ENCODE data around the gene TGM4. TPM values are rescaled to one million over a fixed set of nuclear protein-coding genes. Genes with fewer than 3 reads are reported as not detected.
A peak's percentile ranks its signal among the peaks of the same experiment; 100 is the strongest.
"Not testable (repeated sequence)": the region's sequence is repeated elsewhere in the genome, so short reads cannot be mapped to it uniquely, and the experiment has no call there.

Gene TGM4
- total and polyA plus RNA-seq, 12 donors = not detected

- ATAC-seq (no peak), DNase-seq (no peak)
- intact Hi-C loops (cut with DNase I) = no loop called here
- Histone ChIP-seq H3K27me3 (no peaks in the 10 kb centered on the region), H3K9me3 (peaks cover 0 to 5% (median 0%) of the 10 kb centered on the region in 11 donors), H3K36me3 (peaks cover 0 to 57% (median 0%) of the 10 kb centered on the region in 9 donors), H3K27ac (no peak overlapping the region), H3K4me1 (peaks cover 0 to 21% (median 8%) of the 10 kb centered on the region in 9 donors), H3K4me3 (no peak overlapping the region)
- no peak for TF ChIP-seq CTCF (IDR thresholded peaks at IDR 0.05)
- 70 to 74% methylated on average over 2 of the region's 2 CpGs for WGBS, 2 donors
Measured at GRCh38 chr3:44842376-44842775, 32.0 kb upstream of the TGM4 start.

- no peak for TF ChIP-seq CTCF (IDR thresholded peaks at IDR 0.05)
- ATAC-seq = peak; percentile 94 to 99 (median 98)
- peak in 1 of 2 donors; percentile 78 for DNase-seq
- Histone ChIP-seq H3K27me3 (no peaks in the 10 kb centered on the region), H3K4me3 (no peak overlapping the region), H3K9me3 (no peaks in the 10 kb centered on the region), H3K36me3 (peaks cover 0 to 31% (median 0%) of the 10 kb centered on the region in 9 donors), H3K4me1 (peaks cover 0 to 36% (median 10%) of the 10 kb centered on the region in 9 donors), H3K27ac (peak overlapping the region; percentile 21 to 90 (median 80))
- WGBS, 2 donors = 39 to 59% methylated on average over 7 of the region's 7 CpGs
- intact Hi-C loops (cut with DNase I) = no loop called here
Measured at GRCh38 chr3:44845528-44846520, 28.6 kb upstream of the TGM4 start.

- ATAC-seq = no peak
- peaks cover 0 to 36% (median 10%) of the 10 kb centered on the region in 9 donors for H3K4me1 ChIP-seq
- no peaks in the 10 kb centered on the region for H3K27me3 ChIP-seq
- WGBS, 2 donors = 41 to 70% methylated on average over 1 of the region's 1 CpG
- H3K36me3 ChIP-seq = peaks cover 0 to 34% (median 0%) of the 10 kb centered on the region in 9 donors
- H3K9me3 ChIP-seq = no peaks in the 10 kb centered on the region
- no peak for DNase-seq
- TF ChIP-seq CTCF (IDR thresholded peaks at IDR 0.05) = no peak
- peak overlapping the region in 2 of 10 donors; percentile 45 to 47 for H3K27ac ChIP-seq
- no peak overlapping the region for H3K4me3 ChIP-seq
- intact Hi-C loops (cut with DNase I) = no loop called here
Measured at GRCh38 chr3:44848634-44849033, 25.8 kb upstream of the TGM4 start.

GRCh38 chr3:44856663-44857062, 17.7 kb upstream of the TGM4 start:
- H3K36me3 ChIP-seq = peaks cover 0 to 18% (median 0%) of the 10 kb centered on the region in 9 donors
- H3K27ac ChIP-seq; ATAC-seq; H3K27me3 ChIP-seq; H3K4me3 ChIP-seq; intact Hi-C loops (cut with DNase I); DNase-seq; H3K4me1 ChIP-seq: not testable (repeated sequence)
- H3K9me3 ChIP-seq = peaks cover 0 to 11% (median 0%) of the 10 kb centered on the region in 11 donors
- WGBS, 2 donors = 96 to 98% methylated on average over 6 of the region's 6 CpGs
